GF-D8 (cell line): ENCODE data around the gene NOX5.

Experiments used
- DNase-seq: peaks from one replicate; lab custom pipeline; 2025; lab: John Stamatoyannopoulos, UW

NOX5 gene

GRCh38 chr15:69082021-69082502 is 67.6 kb downstream of the NOX5 start:
- DNase-seq, result no peak

GRCh38 chr15:69082554-69082953 is 68.1 kb downstream of the NOX5 start:
- DNase-seq, result no peak

GRCh38 chr15:69084404-69085030 is 70.0 kb downstream of the NOX5 start:
- no peak for DNase-seq

GRCh38 chr15:69085325-69086081 is 71.0 kb downstream of the NOX5 start:
- no peak for DNase-seq

GRCh38 chr15:69086427-69087204 is 72.1 kb downstream of the NOX5 start:
- DNase-seq, result no peak

- no peak for DNase-seq
These were observed 73.0 kb downstream of the NOX5 start for GRCh38 chr15:69087366-69087976.

GRCh38 chr15:69088300-69088965 is 73.9 kb downstream of the NOX5 start:
- no peak for DNase-seq

- DNase-seq, result no peak
These were observed 74.8 kb downstream of the NOX5 start for GRCh38 chr15:69089258-69089657.

GRCh38 chr15:69090197-69090948 is 75.9 kb downstream of the NOX5 start:
- no peak for DNase-seq

GRCh38 chr15:69091654-69092053 is 77.2 kb downstream of the NOX5 start:
- no peak for DNase-seq

GRCh38 chr15:69092159-69092558 is 77.7 kb downstream of the NOX5 start:
- no peak for DNase-seq

- no peak for DNase-seq
These were observed 78.6 kb downstream of the NOX5 start for GRCh38 chr15:69093127-69093526.

- DNase-seq, result no peak
These were observed 79.1 kb downstream of the NOX5 start for GRCh38 chr15:69093614-69094013.

GRCh38 chr15:69094124-69094921 is 79.8 kb downstream of the NOX5 start:
- no peak for DNase-seq

GRCh38 chr15:69095274-69095673 is 80.8 kb downstream of the NOX5 start:
- no peak for DNase-seq

- no peak for DNase-seq
These were observed 81.7 kb downstream of the NOX5 start for GRCh38 chr15:69096196-69096595.

GRCh38 chr15:69096626-69097025 is 82.1 kb downstream of the NOX5 start:
- no peak for DNase-seq

- DNase-seq, result no peak
These were observed 84.3 kb downstream of the NOX5 start for GRCh38 chr15:69098771-69099170.

- no peak for DNase-seq
These were observed 85.4 kb downstream of the NOX5 start for GRCh38 chr15:69099941-69100340.

- no peak for DNase-seq
These were observed 86.3 kb downstream of the NOX5 start for GRCh38 chr15:69100821-69101220.
